Measurements from ENCODE around the gene FOXB1. TPM values are rescaled to one million over a fixed set of nuclear protein-coding genes. Genes with fewer than 3 reads are reported as not detected.
A peak's percentile ranks its signal among the peaks of the same experiment; 100 is the strongest.

FOXB1 gene
- polyA plus RNA-seq, 1 donor from 2014 or later = not detected

DNA sequence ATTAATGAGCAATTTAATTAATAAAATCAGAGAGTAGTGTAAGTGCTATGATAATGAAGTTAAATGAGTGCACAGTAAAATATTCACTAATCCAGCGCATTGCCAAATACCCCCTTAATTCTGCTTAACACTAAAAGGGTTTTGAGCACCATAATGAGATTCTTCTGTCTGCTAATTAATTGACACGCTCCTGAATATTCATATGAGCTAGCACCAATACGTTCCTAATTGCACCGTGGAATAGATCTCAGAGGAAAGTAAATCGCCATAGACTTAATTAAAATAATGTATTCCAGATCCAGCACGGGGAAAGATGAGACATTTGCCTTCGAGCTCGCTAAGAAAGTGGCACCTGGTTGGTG lies 9.6 kb upstream of the FOXB1 start:
- H3K4me2 ChIP-seq (ENCODE audit: low read length) = no peak overlapping the region
- H3K36me3 ChIP-seq (ENCODE audit: insufficient read depth, low read length) = no peaks in the 10 kb centered on the region
- H2AFZ ChIP-seq (ENCODE audit: low read depth, low read length) = no peak overlapping the region
- no peak overlapping the region for H3K9ac ChIP-seq (ENCODE audit: low read length)
- no peaks in the 10 kb centered on the region for H3K9me2 ChIP-seq (ENCODE audit: insufficient read depth, low read length)
- H4K20me1 ChIP-seq (ENCODE audit: insufficient read depth) = no peaks in the 10 kb centered on the region
- no peaks in the 10 kb centered on the region for H3K9me3 ChIP-seq (ENCODE audit: low read length)
- TF ChIP-seq RAD21 (conservative IDR thresholded peaks at IDR 0.05) (no peak), MXI1 (conservative IDR thresholded peaks at IDR 0.05; ENCODE audit: poor library complexity, severe bottlenecking) (no peak), EZH2 (IDR thresholded peaks at IDR 0.05; ENCODE audit: borderline replicate concordance, insufficient read depth, low read length, poor library complexity, severe bottlenecking) (no peak), EP300 (conservative IDR thresholded peaks at IDR 0.05; ENCODE audit: poor library complexity, severe bottlenecking) (no peak), POLR2AphosphoS5 (IDR thresholded peaks at IDR 0.05) (no peak), SMC3 (conservative IDR thresholded peaks at IDR 0.05; ENCODE audit: poor library complexity) (no peak), TAF1 (IDR thresholded peaks at IDR 0.05; ENCODE audit: low read depth) (no peak)
- TF ChIP-seq, protein P1, sequence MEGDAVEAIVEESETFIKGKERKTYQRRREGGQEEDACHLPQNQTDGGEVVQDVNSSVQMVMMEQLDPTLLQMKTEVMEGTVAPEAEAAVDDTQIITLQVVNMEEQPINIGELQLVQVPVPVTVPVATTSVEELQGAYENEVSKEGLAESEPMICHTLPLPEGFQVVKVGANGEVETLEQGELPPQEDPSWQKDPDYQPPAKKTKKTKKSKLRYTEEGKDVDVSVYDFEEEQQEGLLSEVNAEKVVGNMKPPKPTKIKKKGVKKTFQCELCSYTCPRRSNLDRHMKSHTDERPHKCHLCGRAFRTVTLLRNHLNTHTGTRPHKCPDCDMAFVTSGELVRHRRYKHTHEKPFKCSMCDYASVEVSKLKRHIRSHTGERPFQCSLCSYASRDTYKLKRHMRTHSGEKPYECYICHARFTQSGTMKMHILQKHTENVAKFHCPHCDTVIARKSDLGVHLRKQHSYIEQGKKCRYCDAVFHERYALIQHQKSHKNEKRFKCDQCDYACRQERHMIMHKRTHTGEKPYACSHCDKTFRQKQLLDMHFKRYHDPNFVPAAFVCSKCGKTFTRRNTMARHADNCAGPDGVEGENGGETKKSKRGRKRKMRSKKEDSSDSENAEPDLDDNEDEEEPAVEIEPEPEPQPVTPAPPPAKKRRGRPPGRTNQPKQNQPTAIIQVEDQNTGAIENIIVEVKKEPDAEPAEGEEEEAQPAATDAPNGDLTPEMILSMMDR (IDR thresholded peaks at IDR 0.05; ENCODE audit: poor library complexity, severe bottlenecking) = no peak
- TF ChIP-seq, protein P2, sequence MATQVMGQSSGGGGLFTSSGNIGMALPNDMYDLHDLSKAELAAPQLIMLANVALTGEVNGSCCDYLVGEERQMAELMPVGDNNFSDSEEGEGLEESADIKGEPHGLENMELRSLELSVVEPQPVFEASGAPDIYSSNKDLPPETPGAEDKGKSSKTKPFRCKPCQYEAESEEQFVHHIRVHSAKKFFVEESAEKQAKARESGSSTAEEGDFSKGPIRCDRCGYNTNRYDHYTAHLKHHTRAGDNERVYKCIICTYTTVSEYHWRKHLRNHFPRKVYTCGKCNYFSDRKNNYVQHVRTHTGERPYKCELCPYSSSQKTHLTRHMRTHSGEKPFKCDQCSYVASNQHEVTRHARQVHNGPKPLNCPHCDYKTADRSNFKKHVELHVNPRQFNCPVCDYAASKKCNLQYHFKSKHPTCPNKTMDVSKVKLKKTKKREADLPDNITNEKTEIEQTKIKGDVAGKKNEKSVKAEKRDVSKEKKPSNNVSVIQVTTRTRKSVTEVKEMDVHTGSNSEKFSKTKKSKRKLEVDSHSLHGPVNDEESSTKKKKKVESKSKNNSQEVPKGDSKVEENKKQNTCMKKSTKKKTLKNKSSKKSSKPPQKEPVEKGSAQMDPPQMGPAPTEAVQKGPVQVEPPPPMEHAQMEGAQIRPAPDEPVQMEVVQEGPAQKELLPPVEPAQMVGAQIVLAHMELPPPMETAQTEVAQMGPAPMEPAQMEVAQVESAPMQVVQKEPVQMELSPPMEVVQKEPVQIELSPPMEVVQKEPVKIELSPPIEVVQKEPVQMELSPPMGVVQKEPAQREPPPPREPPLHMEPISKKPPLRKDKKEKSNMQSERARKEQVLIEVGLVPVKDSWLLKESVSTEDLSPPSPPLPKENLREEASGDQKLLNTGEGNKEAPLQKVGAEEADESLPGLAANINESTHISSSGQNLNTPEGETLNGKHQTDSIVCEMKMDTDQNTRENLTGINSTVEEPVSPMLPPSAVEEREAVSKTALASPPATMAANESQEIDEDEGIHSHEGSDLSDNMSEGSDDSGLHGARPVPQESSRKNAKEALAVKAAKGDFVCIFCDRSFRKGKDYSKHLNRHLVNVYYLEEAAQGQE (IDR thresholded peaks at IDR 0.05; ENCODE audit: borderline replicate concordance) = no peak
- H3K79me2 ChIP-seq (replicated peaks; ENCODE audit: insufficient read depth, low read length) = no peaks in the 10 kb centered on the region
- no peak overlapping the region for H3K27ac ChIP-seq (ENCODE audit: low read length)
- no peak overlapping the region for H3K4me3 ChIP-seq (ENCODE audit: low read length)
- H3F3A ChIP-seq (ENCODE audit: insufficient read depth, low read length, poor library complexity, severe bottlenecking) = no peaks in the 10 kb centered on the region
- peaks cover 92% of the 10 kb centered on the region for H3K27me3 ChIP-seq (ENCODE audit: insufficient read depth, low read depth, low read length)

DNA sequence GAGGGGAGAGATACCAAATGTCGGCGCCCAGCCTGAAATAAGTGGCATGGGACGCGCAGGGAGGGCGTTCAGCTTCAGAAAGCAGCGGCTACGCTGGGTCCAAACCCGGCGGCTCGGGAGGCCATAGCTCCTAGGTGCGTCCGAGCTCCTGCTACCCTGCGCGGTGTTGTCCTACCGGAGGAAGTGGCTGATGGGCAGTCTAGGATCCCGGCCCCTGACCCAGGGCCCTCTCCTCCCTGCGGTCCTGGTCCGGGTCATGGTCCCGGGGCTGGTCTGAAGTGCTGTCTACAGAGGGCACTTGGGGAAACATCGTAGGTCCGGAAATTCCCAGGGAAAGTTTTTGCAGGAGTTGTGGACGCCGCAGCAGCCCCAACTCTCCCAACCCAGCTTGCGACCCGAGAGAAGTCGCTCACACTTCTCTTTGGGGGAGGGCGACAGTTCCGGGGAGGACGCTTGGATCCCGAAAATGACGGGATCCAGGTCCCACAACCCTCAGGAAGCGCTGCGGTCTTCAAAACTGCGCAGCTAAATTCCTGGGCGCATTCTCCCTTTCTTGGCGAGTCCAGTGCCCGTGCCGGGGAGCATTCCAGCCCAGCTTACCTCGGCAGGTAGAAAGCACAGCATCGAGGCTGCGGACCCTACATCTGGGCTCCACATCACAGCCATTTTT lies 9.1 kb upstream of the FOXB1 start:
- Histone ChIP-seq H3K9me2 (ENCODE audit: insufficient read depth, low read length) (no peaks in the 10 kb centered on the region), H3F3A (ENCODE audit: insufficient read depth, low read length, poor library complexity, severe bottlenecking) (no peaks in the 10 kb centered on the region), H3K4me2 (ENCODE audit: low read length) (no peak overlapping the region), H2AFZ (ENCODE audit: low read depth, low read length) (no peak overlapping the region), H3K36me3 (ENCODE audit: insufficient read depth, low read length) (no peaks in the 10 kb centered on the region), H3K27ac (ENCODE audit: low read length) (no peak overlapping the region), H3K9me3 (ENCODE audit: low read length) (no peaks in the 10 kb centered on the region), H3K27me3 (ENCODE audit: insufficient read depth, low read depth, low read length) (peaks cover 93% of the 10 kb centered on the region), H4K20me1 (ENCODE audit: insufficient read depth) (no peaks in the 10 kb centered on the region), H3K9ac (ENCODE audit: low read length) (no peak overlapping the region), H3K4me3 (ENCODE audit: low read length) (no peak overlapping the region), H3K79me2 (replicated peaks; ENCODE audit: insufficient read depth, low read length) (no peaks in the 10 kb centered on the region)
- TF ChIP-seq EP300 (conservative IDR thresholded peaks at IDR 0.05; ENCODE audit: poor library complexity, severe bottlenecking) = no peak
- peak; percentile 85 for TF ChIP-seq EZH2 (IDR thresholded peaks at IDR 0.05; ENCODE audit: borderline replicate concordance, insufficient read depth, low read length, poor library complexity, severe bottlenecking)
